DMS114 treated with DMSO at 0.1 percent for 48 hours (cell line): ENCODE results near the gene DPEP2NB.
"Not testable (repeated sequence)": the region's sequence is repeated elsewhere in the genome, so short reads cannot be mapped to it uniquely, and the experiment has no call there.

Experiments
- DNase-seq: peaks from one replicate; lab custom pipeline; 2025; ENCODE audit not compliant: unreplicated experiment; lab: John Stamatoyannopoulos, UW

The DPEP2NB gene

GRCh38 chr16:67987460-67988160, 28.1 kb downstream of the DPEP2NB start:
- DNase-seq, result no peak

GRCh38 chr16:67986949-67987348, 28.8 kb downstream of the DPEP2NB start:
- no peak for DNase-seq

GRCh38 chr16:67982011-67982696, 33.6 kb downstream of the DPEP2NB start:
- DNase-seq, result no peak

GRCh38 chr16:67979955-67980678, 35.6 kb downstream of the DPEP2NB start, which contains the start of gene DPEP3:
Gene DPEP3, minus strand, starts transcription at chr16:67980499. Its CDS starts 119 bp downstream, at chr16:67980380.
- DNase-seq, result no peak

- DNase-seq, result no peak
Observed at GRCh38 chr16:67977469-67978227, 38.1 kb downstream of the DPEP2NB start.

GRCh38 chr16:67977005-67977404, 38.7 kb downstream of the DPEP2NB start:
- no peak for DNase-seq

- DNase-seq, result no peak
Observed at GRCh38 chr16:67976205-67976604, 39.5 kb downstream of the DPEP2NB start.

GRCh38 chr16:67975321-67976105, 40.2 kb downstream of the DPEP2NB start:
- DNase-seq, result no peak

GRCh38 chr16:67972285-67972684, 43.4 kb downstream of the DPEP2NB start:
- not testable (repeated sequence) for DNase-seq

- DNase-seq, result no peak
Observed at GRCh38 chr16:67971111-67971510, 44.6 kb downstream of the DPEP2NB start.

- DNase-seq, result no peak
Observed at GRCh38 chr16:67969254-67970039, 46.3 kb downstream of the DPEP2NB start.

- peak; percentile 69 for DNase-seq
Observed at GRCh38 chr16:67968400-67969253, 47.1 kb downstream of the DPEP2NB start, which contains the start of gene SLC12A4. Gene SLC12A4, minus strand, starts transcription at chr16:67968637. Its CDS starts 84 bp downstream, at chr16:67968553.

GRCh38 chr16:67967958-67968399, 47.7 kb downstream of the DPEP2NB start:
- DNase-seq, result no peak

- DNase-seq, result no peak
Observed at GRCh38 chr16:67967183-67967957, 48.3 kb downstream of the DPEP2NB start.

GRCh38 chr16:67966549-67967182, 49.0 kb downstream of the DPEP2NB start:
- DNase-seq, result no peak

GRCh38 chr16:67965668-67966548, 49.8 kb downstream of the DPEP2NB start:
- no peak for DNase-seq
